ENCODE data around the gene VWF. TPM values are rescaled to one million over a fixed set of nuclear protein-coding genes. Genes with fewer than 3 reads are reported as not detected.

VWF gene
- total and polyA plus RNA-seq, 2 experiments from 2014 or later, result 0.42 to 0.56 TPM

- Histone ChIP-seq H3F3A (replicated peaks; ENCODE audit: low read depth) (no peaks in the 10 kb centered on the region), H3K27ac (ENCODE audit: low read depth) (no peak overlapping the region), H3K4me1 (ENCODE audit: insufficient read depth) (no peaks in the 10 kb centered on the region), H3K36me3 (ENCODE audit: insufficient read depth) (no peaks in the 10 kb centered on the region), H3K4me2 (no peak overlapping the region), H3K79me2 (replicated peaks; ENCODE audit: insufficient read depth) (no peaks in the 10 kb centered on the region), H3K4me3 (no peak overlapping the region), H3K9me2 (ENCODE audit: insufficient read depth) (no peaks in the 10 kb centered on the region), H4K20me1 (replicated peaks; ENCODE audit: insufficient read depth) (no peaks in the 10 kb centered on the region), H3K27me3 (ENCODE audit: insufficient read depth) (no peaks in the 10 kb centered on the region), H2AFZ (no peak overlapping the region)
- H3K27me3 Mint-ChIP-seq (ENCODE audit: insufficient read depth, low read depth, poor library complexity), result no peaks in the 10 kb centered on the region
- DNase-seq (ENCODE audit: low spot score) (no peak), ATAC-seq (no peak)
- H3K36me3 Mint-ChIP-seq (ENCODE audit: low read depth), result no peaks in the 10 kb centered on the region
- H3K4me3 Mint-ChIP-seq, result no peak overlapping the region
- H3K4me1 Mint-ChIP-seq, result peaks cover 5% of the 10 kb centered on the region; the same call in 2 of the 3 replicates
- no peak overlapping the region for H3K27ac Mint-ChIP-seq
- no peak for TF ChIP-seq ZNF331 (CRISPR knock-in tag; IDR thresholded peaks at IDR 0.05; ENCODE audit: low read depth)
- no peaks in the 10 kb centered on the region for H3K9me3 Mint-ChIP-seq
These were observed 142.4 kb downstream of the VWF start for GRCh38 chr12:5982106-5982505.

DNA sequence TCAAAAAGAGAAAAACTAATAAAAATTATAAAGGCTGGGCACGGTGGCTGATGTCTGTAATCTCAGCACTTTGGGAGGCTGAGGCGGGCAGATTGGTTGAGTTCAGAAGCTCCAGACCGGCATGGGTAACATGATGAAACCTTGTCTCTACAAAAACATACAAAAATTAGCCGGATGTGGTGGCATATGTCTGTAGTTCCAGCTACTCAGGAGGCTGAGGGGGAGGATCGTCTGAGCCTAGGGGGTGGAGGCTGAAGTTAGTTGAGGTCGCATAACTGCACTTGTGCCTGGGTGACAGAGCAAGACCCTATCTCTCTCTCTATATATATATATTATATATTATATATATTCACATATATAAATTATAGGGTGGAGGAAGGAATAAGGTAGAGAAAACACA is 146.9 kb downstream of the VWF start:
- H3K4me3 Mint-ChIP-seq, result no peak overlapping the region
- TF ChIP-seq, protein P1, sequence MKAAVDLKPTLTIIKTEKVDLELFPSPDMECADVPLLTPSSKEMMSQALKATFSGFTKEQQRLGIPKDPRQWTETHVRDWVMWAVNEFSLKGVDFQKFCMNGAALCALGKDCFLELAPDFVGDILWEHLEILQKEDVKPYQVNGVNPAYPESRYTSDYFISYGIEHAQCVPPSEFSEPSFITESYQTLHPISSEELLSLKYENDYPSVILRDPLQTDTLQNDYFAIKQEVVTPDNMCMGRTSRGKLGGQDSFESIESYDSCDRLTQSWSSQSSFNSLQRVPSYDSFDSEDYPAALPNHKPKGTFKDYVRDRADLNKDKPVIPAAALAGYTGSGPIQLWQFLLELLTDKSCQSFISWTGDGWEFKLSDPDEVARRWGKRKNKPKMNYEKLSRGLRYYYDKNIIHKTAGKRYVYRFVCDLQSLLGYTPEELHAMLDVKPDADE (IDR thresholded peaks at IDR 0.05), result no peak
- no peak for TF ChIP-seq CREB1 (CRISPR knock-in tag; IDR thresholded peaks at IDR 0.05; ENCODE audit: low read depth)
- TF ChIP-seq POLR2AphosphoS5 (IDR thresholded peaks at IDR 0.05; ENCODE audit: low read depth), result no peak
- TF ChIP-seq NANOG (IDR thresholded peaks at IDR 0.05; ENCODE audit: borderline replicate concordance), result no peak
- TF ChIP-seq STAT1 (IDR thresholded peaks at IDR 0.05; ENCODE audit: unreplicated experiment), result no peak
- Histone ChIP-seq H3K9me2 (ENCODE audit: insufficient read depth) (no peaks in the 10 kb centered on the region), H3K27ac (ENCODE audit: low read depth) (no peak overlapping the region), H4K20me1 (replicated peaks; ENCODE audit: insufficient read depth) (no peaks in the 10 kb centered on the region), H3K79me2 (replicated peaks; ENCODE audit: insufficient read depth) (no peaks in the 10 kb centered on the region), H3F3A (replicated peaks; ENCODE audit: low read depth) (no peaks in the 10 kb centered on the region), H2AFZ (no peak overlapping the region), H3K36me3 (ENCODE audit: insufficient read depth) (no peaks in the 10 kb centered on the region), H3K4me2 (no peak overlapping the region), H3K27me3 (ENCODE audit: insufficient read depth) (no peaks in the 10 kb centered on the region), H3K4me1 (ENCODE audit: insufficient read depth) (no peaks in the 10 kb centered on the region), H3K4me3 (no peak overlapping the region)
- no peaks in the 10 kb centered on the region for H3K9me3 Mint-ChIP-seq
- no peaks in the 10 kb centered on the region for H3K4me1 Mint-ChIP-seq
- no peak overlapping the region for H3K27ac Mint-ChIP-seq
- ATAC-seq (no peak), DNase-seq (ENCODE audit: low spot score) (no peak)
- no peaks in the 10 kb centered on the region for H3K36me3 Mint-ChIP-seq (ENCODE audit: low read depth)
- peaks cover 5% of the 10 kb centered on the region for H3K27me3 Mint-ChIP-seq (ENCODE audit: insufficient read depth, low read depth, poor library complexity)

DNA sequence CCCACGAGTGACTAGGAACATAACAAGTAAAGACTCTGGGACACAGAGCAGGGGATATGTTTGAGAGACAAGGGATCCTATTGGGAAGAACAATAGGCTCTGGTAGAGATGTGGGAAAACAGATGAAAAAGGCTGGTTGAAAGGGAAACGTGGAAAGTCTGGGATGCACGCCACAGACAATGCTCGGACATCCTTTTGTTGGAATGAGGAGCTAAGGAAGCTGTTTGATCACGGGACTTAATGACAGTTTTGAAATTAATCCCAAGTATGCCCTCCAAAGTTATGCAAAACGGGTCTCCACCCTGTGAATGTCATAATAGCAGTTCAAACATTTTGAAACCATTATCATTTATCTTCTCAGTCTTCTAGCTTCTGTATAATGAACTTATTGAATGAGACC is 147.8 kb downstream of the VWF start:
- Mint-ChIP-seq H3K36me3 (ENCODE audit: low read depth) (no peaks in the 10 kb centered on the region), H3K4me1 (no peaks in the 10 kb centered on the region), H3K9me3 (no peaks in the 10 kb centered on the region), H3K27me3 (ENCODE audit: insufficient read depth, low read depth, poor library complexity) (peaks cover 8% of the 10 kb centered on the region), H3K27ac (no peak overlapping the region), H3K4me3 (no peak overlapping the region)
- H3K36me3 ChIP-seq (ENCODE audit: insufficient read depth), result no peaks in the 10 kb centered on the region
- H4K20me1 ChIP-seq (replicated peaks; ENCODE audit: insufficient read depth), result no peaks in the 10 kb centered on the region
- H3K4me1 ChIP-seq (ENCODE audit: insufficient read depth), result no peaks in the 10 kb centered on the region
- no peak overlapping the region for H2AFZ ChIP-seq
- no peak for ATAC-seq
- H3K27ac ChIP-seq (ENCODE audit: low read depth), result no peak overlapping the region
- H3K4me2 ChIP-seq, result no peak overlapping the region
- DNase-seq (ENCODE audit: low spot score), result no peak
- H3K79me2 ChIP-seq (replicated peaks; ENCODE audit: insufficient read depth), result no peaks in the 10 kb centered on the region
- no peak overlapping the region for H3K4me3 ChIP-seq
- no peaks in the 10 kb centered on the region for H3F3A ChIP-seq (replicated peaks; ENCODE audit: low read depth)
- no peaks in the 10 kb centered on the region for H3K27me3 ChIP-seq (ENCODE audit: insufficient read depth)
- TF ChIP-seq EZH2 (IDR thresholded peaks at IDR 0.05; ENCODE audit: low read depth, unreplicated experiment) (no peak), CTCF (conservative IDR thresholded peaks at IDR 0.05; ENCODE audit: low read depth in 2 of 2) (no peak), EZH2phosphoT487 (IDR thresholded peaks at IDR 0.05; ENCODE audit: unreplicated experiment) (no peak), CREB1 (CRISPR knock-in tag; IDR thresholded peaks at IDR 0.05; ENCODE audit: low read depth) (no peak), STAT1 (IDR thresholded peaks at IDR 0.05; ENCODE audit: unreplicated experiment) (no peak)
- H3K9me2 ChIP-seq (ENCODE audit: insufficient read depth), result no peaks in the 10 kb centered on the region
